Ascending aorta (tissue), 2 donors: Measurements from ENCODE around the gene SAAL1. TPM values are rescaled to one million over a fixed set of nuclear protein-coding genes. Genes with fewer than 3 reads are reported as not detected.

Experiments
- DNase-seq, 2 donors: peaks; one replicate each; pipeline ENCODE4 v3.0.0-alpha.2; 2019; ENCODE audit warnings: low spot score in 2 of 2
- H3K27ac ChIP-seq, 2 donors: fragments of 200-600 bp; sonication (generic); one replicate each; pipeline ENCODE4 v1.5.1; 2016 to 2017; ENCODE audit warnings: mild to moderate bottlenecking in 1 of 2
- H3K27me3 ChIP-seq: fragments of 200-600 bp; sonication (generic); one replicate; pipeline ENCODE4 v1.5.1; 2017
- H3K36me3 ChIP-seq, 2 donors: fragments of 200-600 bp; sonication (generic); one replicate each; pipeline ENCODE4 v1.5.1; 2016
- H3K4me1 ChIP-seq, 2 donors: fragments of 200-600 bp; sonication (generic); one replicate each; pipeline ENCODE4 v1.5.1; 2016 to 2017; ENCODE audit warnings: mild to moderate bottlenecking in 1 of 2
- H3K4me3 ChIP-seq, 2 donors: fragments of 200-600 bp; sonication (generic); one replicate each; pipeline ENCODE4 v1.5.1; 2016 to 2017; ENCODE audit warnings: mild to moderate bottlenecking in 1 of 2
- H3K9me3 ChIP-seq, 2 donors: fragments of 200-600 bp; sonication (generic); one replicate each; pipeline ENCODE4 v1.5.1; 2016
- intact Hi-C: fragments of 100-400 bp; cut with DNase I; formaldehyde crosslinking; loops from one replicate; pipeline ENCODE4 v1.15.1; 2023
- total RNA-seq: library from RNA; depleted of rRNA; stranded (reverse); fragments of >200 nt; gene quantifications from one replicate; pipeline ENCODE4 v1.1.0, GENCODE V29; 2016
- TF ChIP-seq, protein P1 (sequence below), 3 experiments: fragments of 200-600 bp in 2 of 3; fragments of 450-650 bp in 1 of 3; sonication (generic) in 2 of 3; IDR thresholded peaks; one replicate each; pipeline ENCODE4 v1.5.1; 2016 to 2019; ENCODE audit warnings: antibody characterized with exemption in 3 of 3, mild to moderate bottlenecking in 1 of 3, moderate library complexity in 1 of 3

The SAAL1 gene
- total RNA-seq, 1 donor from 2014 or later = 29.1 TPM

DNA sequence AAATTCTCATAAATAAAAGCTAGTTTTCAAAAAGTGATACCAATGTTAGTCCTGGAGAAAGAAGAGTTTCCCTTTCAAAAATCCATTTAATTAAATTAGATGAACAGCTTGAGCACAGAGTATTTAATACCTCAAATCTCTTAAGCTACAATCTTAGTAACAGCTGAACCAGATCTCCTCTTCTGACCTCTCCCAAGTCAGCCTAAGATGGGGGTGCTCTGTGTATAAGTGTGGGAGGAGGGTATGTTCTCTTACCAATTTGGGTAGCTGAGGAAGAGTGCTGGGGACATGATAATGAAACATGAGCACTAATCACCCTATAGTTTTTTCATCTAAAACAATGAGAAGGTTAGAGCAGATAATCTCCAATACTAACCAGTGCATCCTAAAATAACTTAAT lies 69.4 kb downstream of the SAAL1 start:
- H3K9me3 ChIP-seq = no peaks in the 10 kb centered on the region
- no peak for DNase-seq
- TF ChIP-seq, protein P1, sequence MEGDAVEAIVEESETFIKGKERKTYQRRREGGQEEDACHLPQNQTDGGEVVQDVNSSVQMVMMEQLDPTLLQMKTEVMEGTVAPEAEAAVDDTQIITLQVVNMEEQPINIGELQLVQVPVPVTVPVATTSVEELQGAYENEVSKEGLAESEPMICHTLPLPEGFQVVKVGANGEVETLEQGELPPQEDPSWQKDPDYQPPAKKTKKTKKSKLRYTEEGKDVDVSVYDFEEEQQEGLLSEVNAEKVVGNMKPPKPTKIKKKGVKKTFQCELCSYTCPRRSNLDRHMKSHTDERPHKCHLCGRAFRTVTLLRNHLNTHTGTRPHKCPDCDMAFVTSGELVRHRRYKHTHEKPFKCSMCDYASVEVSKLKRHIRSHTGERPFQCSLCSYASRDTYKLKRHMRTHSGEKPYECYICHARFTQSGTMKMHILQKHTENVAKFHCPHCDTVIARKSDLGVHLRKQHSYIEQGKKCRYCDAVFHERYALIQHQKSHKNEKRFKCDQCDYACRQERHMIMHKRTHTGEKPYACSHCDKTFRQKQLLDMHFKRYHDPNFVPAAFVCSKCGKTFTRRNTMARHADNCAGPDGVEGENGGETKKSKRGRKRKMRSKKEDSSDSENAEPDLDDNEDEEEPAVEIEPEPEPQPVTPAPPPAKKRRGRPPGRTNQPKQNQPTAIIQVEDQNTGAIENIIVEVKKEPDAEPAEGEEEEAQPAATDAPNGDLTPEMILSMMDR (IDR thresholded peaks at IDR 0.05) = no peak

More for the DNA sequence above, 69.4 kb downstream of the SAAL1 start:
- intact Hi-C loops = no loop called here
- H3K36me3 ChIP-seq = peaks cover 0 to 3% of the 10 kb centered on the region in 2 donors
- H3K27me3 ChIP-seq = no peaks in the 10 kb centered on the region
- H3K4me3 ChIP-seq = no peak overlapping the region
- H3K27ac ChIP-seq = no peak overlapping the region
- no peaks in the 10 kb centered on the region for H3K4me1 ChIP-seq

Other genes with a start within 250 kb of the SAAL1 start
- 13.6 TPM for gene SERGEF, start 93.0 kb downstream of the SAAL1 start, total RNA-seq
- 1.8 TPM for gene TPH1, start 59.8 kb downstream of the SAAL1 start, total RNA-seq
- gene MRGPRX3, start 26.5 kb upstream of the SAAL1 start, total RNA-seq = not detected
- not detected for gene MRGPRX4, start 66.8 kb upstream of the SAAL1 start, total RNA-seq
- not detected for gene SAA4, start 130.7 kb upstream of the SAAL1 start, total RNA-seq
- 77.4 TPM for gene SAA2, start 142.6 kb upstream of the SAAL1 start, total RNA-seq
- 70.4 TPM for gene SAA1, start 160.2 kb upstream of the SAAL1 start, total RNA-seq
- gene HPS5, start 216.1 kb upstream of the SAAL1 start, total RNA-seq = 31.7 TPM
- 33.7 TPM for gene GTF2H1, start 216.5 kb upstream of the SAAL1 start, total RNA-seq